ENCODE data around the gene RBM6. TPM values are rescaled to one million over a fixed set of nuclear protein-coding genes. Genes with fewer than 3 reads are reported as not detected.
A peak's percentile ranks its signal among the peaks of the same experiment; 100 is the strongest.

The RBM6 gene
- total RNA-seq, 1 experiment from 2014 or later = 90.7 TPM

GRCh38 chr3:50047426-50047825, 107.5 kb downstream of the RBM6 start:
- DNase-seq = no peak
- H3K14ac ChIP-seq (ENCODE audit: insufficient read depth, low read length) = no peak overlapping the region
- H2AK5ac ChIP-seq (ENCODE audit: insufficient read length, low read length) = no peak overlapping the region
- Mint-ChIP-seq H3K36me3 (ENCODE audit: insufficient read depth in 1 of 3, low read depth in 3 of 3) (peaks cover 15 to 39% (median 26%) of the 10 kb centered on the region in 3 experiments; a peak in 6 of 7 replicates), H3K4me3 (no peak overlapping the region), H3K27me3 (ENCODE audit: low read depth) (no peaks in the 10 kb centered on the region), H3K4me1 (no peaks in the 10 kb centered on the region), H3K9me3 (no peaks in the 10 kb centered on the region), H3K27ac (peak overlapping the region in 1 of 3 experiments; percentile 49; a peak in 1 of 7 replicates)
- H3K27ac ChIP-seq (ENCODE audit: insufficient read length, low read depth, low read length) = no peak overlapping the region
- H3K4me1 ChIP-seq (ENCODE audit: insufficient read depth, low read length) = no peaks in the 10 kb centered on the region
- no peak overlapping the region for H2AFZ ChIP-seq (ENCODE audit: low read length)
- no peak overlapping the region for H3K9ac ChIP-seq (ENCODE audit: extremely low read depth, insufficient read length, low read length)
- no peak overlapping the region for H2BK20ac ChIP-seq (ENCODE audit: low read depth, low read length, poor library complexity, severe bottlenecking)
- no peaks in the 10 kb centered on the region for H3K23me2 ChIP-seq (ENCODE audit: insufficient read length, low read depth, low read length, poor library complexity, severe bottlenecking)
- H3T11ph ChIP-seq (ENCODE audit: low read length) = no peak overlapping the region
- H3K23ac ChIP-seq (ENCODE audit: insufficient read length, low read depth, low read length) = no peak overlapping the region
- WGBS (ENCODE audit: extremely low coverage, insufficient read length, low lambda C conversion rate) = no CpG with 5 or more reads among the region's 4 CpGs
- H2BK120ac ChIP-seq (ENCODE audit: low read depth, low read length, poor library complexity, severe bottlenecking) = no peak overlapping the region
- H3K27me3 ChIP-seq (ENCODE audit: insufficient read depth, low read length) = no peaks in the 10 kb centered on the region
- H3K4me2 ChIP-seq (ENCODE audit: insufficient read depth, insufficient read length, low read length) = no peak overlapping the region
- no peak overlapping the region for H2BK12ac ChIP-seq (ENCODE audit: insufficient read length, low read depth, low read length)
- H3K79me1 ChIP-seq (ENCODE audit: insufficient read depth, low read depth, low read length, poor library complexity, severe bottlenecking) = no peaks in the 10 kb centered on the region
- H3K9me3 ChIP-seq (ENCODE audit: control insufficient read depth, low read depth, low read length) = no peaks in the 10 kb centered on the region
- no peak overlapping the region for H4K8ac ChIP-seq (replicated peaks; ENCODE audit: insufficient read length, low read depth, low read length)
- H4K91ac ChIP-seq (ENCODE audit: insufficient read length, low read depth, low read length) = no peak overlapping the region
- no peak for TF ChIP-seq CTCF (conservative IDR thresholded peaks at IDR 0.05)
- H2BK15ac ChIP-seq (ENCODE audit: low read depth, low read length) = no peak overlapping the region
- no peak overlapping the region for H3K4ac ChIP-seq (ENCODE audit: low read depth, low read length)
- no peak overlapping the region for H4K5ac ChIP-seq (ENCODE audit: insufficient read length, low read depth, low read length)
- H4K20me1 ChIP-seq (ENCODE audit: control insufficient read depth, insufficient read depth, insufficient read length) = no peaks in the 10 kb centered on the region
- no peaks in the 10 kb centered on the region for H3K79me2 ChIP-seq (ENCODE audit: insufficient read depth, low read length)
- no peak overlapping the region for H3K18ac ChIP-seq (ENCODE audit: insufficient read length, low read depth, low read length)
- no peak overlapping the region for H3K56ac ChIP-seq (ENCODE audit: insufficient read length, low read depth, low read length)
- H2BK5ac ChIP-seq (ENCODE audit: insufficient read length, low read length) = no peak overlapping the region
